ENCODE data around the gene MBD2. TPM values are rescaled to one million over a fixed set of nuclear protein-coding genes. Genes with fewer than 3 reads are reported as not detected.

The MBD2 gene
- total and polyA plus RNA-seq, 2 donors (not counting 1 experiment from before 2014, with no cell fraction given) = 32.5 to 43.8 TPM

DNA sequence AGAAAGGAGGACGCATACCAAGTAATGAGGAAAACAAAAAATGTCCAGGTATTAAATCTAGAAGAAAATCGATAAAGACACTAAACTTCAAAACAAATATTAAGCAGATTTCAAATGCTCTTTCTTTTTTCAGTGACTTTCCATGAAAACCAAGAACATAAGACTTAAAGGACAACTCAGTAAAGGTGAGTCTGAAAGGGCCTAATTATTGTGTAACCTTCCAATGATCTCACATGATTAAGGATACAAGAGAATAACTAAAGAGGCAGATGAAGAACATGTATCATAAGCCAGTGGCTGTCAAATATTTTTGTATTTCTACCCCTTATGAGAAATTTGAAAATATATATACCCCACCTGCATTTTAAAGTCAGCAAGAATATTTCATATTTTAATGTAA is 30.7 kb downstream of the MBD2 start:
- no peaks in the 10 kb centered on the region for H4K20me1 ChIP-seq (ENCODE audit: control insufficient read depth, extremely low read depth, insufficient read depth, low read length)
- H3K4me1 ChIP-seq (ENCODE audit: control insufficient read depth, extremely low read depth, insufficient read depth, low read length) = no peaks in the 10 kb centered on the region
- DNase-seq (ENCODE audit: low read depth in 2 of 2) = no peak
- H3K9me3 ChIP-seq (ENCODE audit: control insufficient read depth, insufficient read depth, low read depth, low read length) = no peaks in the 10 kb centered on the region
- TF ChIP-seq EZH2 (IDR thresholded peaks at IDR 0.05; ENCODE audit: low read length, missing control alignments) = no peak
- TF ChIP-seq, protein P1, sequence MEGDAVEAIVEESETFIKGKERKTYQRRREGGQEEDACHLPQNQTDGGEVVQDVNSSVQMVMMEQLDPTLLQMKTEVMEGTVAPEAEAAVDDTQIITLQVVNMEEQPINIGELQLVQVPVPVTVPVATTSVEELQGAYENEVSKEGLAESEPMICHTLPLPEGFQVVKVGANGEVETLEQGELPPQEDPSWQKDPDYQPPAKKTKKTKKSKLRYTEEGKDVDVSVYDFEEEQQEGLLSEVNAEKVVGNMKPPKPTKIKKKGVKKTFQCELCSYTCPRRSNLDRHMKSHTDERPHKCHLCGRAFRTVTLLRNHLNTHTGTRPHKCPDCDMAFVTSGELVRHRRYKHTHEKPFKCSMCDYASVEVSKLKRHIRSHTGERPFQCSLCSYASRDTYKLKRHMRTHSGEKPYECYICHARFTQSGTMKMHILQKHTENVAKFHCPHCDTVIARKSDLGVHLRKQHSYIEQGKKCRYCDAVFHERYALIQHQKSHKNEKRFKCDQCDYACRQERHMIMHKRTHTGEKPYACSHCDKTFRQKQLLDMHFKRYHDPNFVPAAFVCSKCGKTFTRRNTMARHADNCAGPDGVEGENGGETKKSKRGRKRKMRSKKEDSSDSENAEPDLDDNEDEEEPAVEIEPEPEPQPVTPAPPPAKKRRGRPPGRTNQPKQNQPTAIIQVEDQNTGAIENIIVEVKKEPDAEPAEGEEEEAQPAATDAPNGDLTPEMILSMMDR (conservative IDR thresholded peaks at IDR 0.05 in 1 of 2, IDR thresholded peaks at IDR 0.05 in 1 of 2; ENCODE audit: low read depth in 1 of 2, low read length in 2 of 2) = no peak
- H3K4me2 ChIP-seq (ENCODE audit: extremely low read depth, insufficient read depth, low read length) = no peak overlapping the region
- H2AFZ ChIP-seq (ENCODE audit: low read length) = no peak overlapping the region
- H3K27ac ChIP-seq (ENCODE audit: insufficient read depth, low read length) = no peak overlapping the region
- H3K79me2 ChIP-seq (ENCODE audit: control insufficient read depth, insufficient read depth, low read length) = peaks cover 15% of the 10 kb centered on the region
- no peaks in the 10 kb centered on the region for H3K36me3 ChIP-seq (ENCODE audit: control insufficient read depth, insufficient read depth, low read length)
- H3K27me3 ChIP-seq (ENCODE audit: control insufficient read depth, insufficient read depth, low read length) = no peaks in the 10 kb centered on the region
- H3K9ac ChIP-seq (ENCODE audit: insufficient read depth, low read length) = no peak overlapping the region
- no peak overlapping the region for H3K4me3 ChIP-seq (replicated peaks in 1 of 4; ENCODE audit: control extremely low read depth in 1 of 4, insufficient read depth in 1 of 4, low read depth in 3 of 4, low read length in 4 of 4)

DNA sequence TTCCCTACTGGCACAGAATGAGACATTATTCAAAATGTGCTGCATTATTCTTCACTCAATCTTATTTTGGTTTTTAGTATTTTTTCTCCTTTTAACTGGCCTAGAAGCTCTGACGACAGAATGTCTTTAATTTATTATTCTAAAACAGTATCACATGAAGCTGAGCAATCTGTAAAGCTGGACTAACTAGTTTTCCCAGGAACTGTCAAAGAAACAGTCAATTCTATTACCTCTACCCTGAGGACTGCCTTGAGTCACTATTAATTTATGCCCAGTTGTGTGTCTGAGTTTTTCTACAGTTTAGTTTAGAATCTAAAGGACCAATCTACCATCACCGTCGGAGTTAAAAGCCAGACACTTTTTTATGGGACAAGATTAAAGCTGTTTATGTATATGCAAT is 31.6 kb downstream of the MBD2 start:
- no peak for DNase-seq (ENCODE audit: low read depth in 2 of 2)
- Histone ChIP-seq H3K79me2 (ENCODE audit: control insufficient read depth, insufficient read depth, low read length) (peaks cover 13% of the 10 kb centered on the region), H3K4me2 (ENCODE audit: extremely low read depth, insufficient read depth, low read length) (no peak overlapping the region)

DNA sequence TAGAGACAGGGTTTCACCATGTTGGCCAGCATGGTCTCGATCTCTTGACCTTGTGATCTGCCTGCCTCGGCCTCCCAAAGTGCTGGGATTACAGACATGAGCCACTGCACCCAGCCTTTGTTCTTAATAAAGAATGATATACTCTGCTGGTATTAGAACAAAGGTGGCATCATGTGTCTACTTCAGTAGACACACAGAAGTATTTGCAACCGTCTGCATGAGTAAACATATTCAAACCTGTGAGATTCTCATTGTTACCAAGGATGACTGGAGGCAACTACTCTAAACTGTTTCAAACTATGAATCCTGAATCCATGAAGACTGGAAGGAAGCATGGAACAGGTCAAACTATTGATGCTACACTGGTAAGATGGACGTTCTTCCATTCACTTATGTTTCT is 32.1 kb downstream of the MBD2 start:
- peaks cover 13% of the 10 kb centered on the region for H3K79me2 ChIP-seq (ENCODE audit: control insufficient read depth, insufficient read depth, low read length)
- no peaks in the 10 kb centered on the region for H3K27me3 ChIP-seq (ENCODE audit: control insufficient read depth, insufficient read depth, low read length)
- no peak for DNase-seq (ENCODE audit: low read depth in 2 of 2)
- no peaks in the 10 kb centered on the region for H3K4me1 ChIP-seq (ENCODE audit: control insufficient read depth, extremely low read depth, insufficient read depth, low read length)
- no peak overlapping the region for H2AFZ ChIP-seq (ENCODE audit: low read length)
- no peak overlapping the region for H3K4me2 ChIP-seq (ENCODE audit: extremely low read depth, insufficient read depth, low read length)
- H4K20me1 ChIP-seq (ENCODE audit: control insufficient read depth, extremely low read depth, insufficient read depth, low read length) = no peaks in the 10 kb centered on the region
- H3K9me3 ChIP-seq (ENCODE audit: control insufficient read depth, insufficient read depth, low read depth, low read length) = no peaks in the 10 kb centered on the region
- H3K9ac ChIP-seq (ENCODE audit: insufficient read depth, low read length) = no peak overlapping the region
- TF ChIP-seq, protein P1 (conservative IDR thresholded peaks at IDR 0.05 in 1 of 2, IDR thresholded peaks at IDR 0.05 in 1 of 2; ENCODE audit: low read depth in 1 of 2, low read length in 2 of 2) = no peak
- TF ChIP-seq EZH2 (IDR thresholded peaks at IDR 0.05; ENCODE audit: low read length, missing control alignments) = no peak
- no peak overlapping the region for H3K27ac ChIP-seq (ENCODE audit: insufficient read depth, low read length)
- H3K4me3 ChIP-seq (replicated peaks in 1 of 4; ENCODE audit: control extremely low read depth in 1 of 4, insufficient read depth in 1 of 4, low read depth in 3 of 4, low read length in 4 of 4) = no peak overlapping the region
- no peaks in the 10 kb centered on the region for H3K36me3 ChIP-seq (ENCODE audit: control insufficient read depth, insufficient read depth, low read length)

More for the DNA sequence above, 31.6 kb downstream of the MBD2 start:
- no peak for TF ChIP-seq EZH2 (IDR thresholded peaks at IDR 0.05; ENCODE audit: low read length, missing control alignments)
- TF ChIP-seq, protein P1 (conservative IDR thresholded peaks at IDR 0.05 in 1 of 2, IDR thresholded peaks at IDR 0.05 in 1 of 2; ENCODE audit: low read depth in 1 of 2, low read length in 2 of 2) = no peak
- Histone ChIP-seq H3K27ac (ENCODE audit: insufficient read depth, low read length) (no peak overlapping the region), H4K20me1 (ENCODE audit: control insufficient read depth, extremely low read depth, insufficient read depth, low read length) (no peaks in the 10 kb centered on the region), H3K4me1 (ENCODE audit: control insufficient read depth, extremely low read depth, insufficient read depth, low read length) (no peaks in the 10 kb centered on the region), H3K4me3 (replicated peaks in 1 of 4; ENCODE audit: control extremely low read depth in 1 of 4, insufficient read depth in 1 of 4, low read depth in 3 of 4, low read length in 4 of 4) (no peak overlapping the region), H3K27me3 (ENCODE audit: control insufficient read depth, insufficient read depth, low read length) (no peaks in the 10 kb centered on the region), H2AFZ (ENCODE audit: low read length) (no peak overlapping the region), H3K36me3 (ENCODE audit: control insufficient read depth, insufficient read depth, low read length) (no peaks in the 10 kb centered on the region), H3K9ac (ENCODE audit: insufficient read depth, low read length) (no peak overlapping the region), H3K9me3 (ENCODE audit: control insufficient read depth, insufficient read depth, low read depth, low read length) (no peaks in the 10 kb centered on the region)

Measured in fibroblast of lung (primary cell).